Sigmoid colon (tissue), 7 donors: Measurements from ENCODE around the gene DAP3. TPM values are rescaled to one million over a fixed set of nuclear protein-coding genes. Genes with fewer than 3 reads are reported as not detected.
"Not testable (repeated sequence)": the region's sequence is repeated elsewhere in the genome, so short reads cannot be mapped to it uniquely, and the experiment has no call there.

Source experiments
- DNase-seq: peaks from one replicate; pipeline ENCODE4 v3.0.0-alpha.2; 2019
- H3K27ac ChIP-seq, 4 donors: fragments of 200-600 bp; sonication (generic); one replicate each; pipeline ENCODE4 v1.5.1; 2016 to 2019; ENCODE audit warnings: mild to moderate bottlenecking in 1 of 4
- H3K27me3 ChIP-seq, 3 donors: fragments of 200-600 bp; sonication (generic); one replicate each; pipeline ENCODE4 v1.5.1; 2019; ENCODE audit warnings: mild to moderate bottlenecking in 1 of 3
- H3K36me3 ChIP-seq, 4 donors: fragments of 200-600 bp; sonication (generic); one replicate each; pipeline ENCODE4 v1.5.1; 2016 to 2019
- H3K4me1 ChIP-seq, 4 donors: fragments of 200-600 bp; sonication (generic); one replicate each; pipeline ENCODE4 v1.5.1; 2017 to 2019
- H3K4me3 ChIP-seq, 4 donors: fragments of 200-600 bp; sonication (generic); one replicate each; pipeline ENCODE4 v1.5.1; 2017 to 2019; ENCODE audit warnings: mild to moderate bottlenecking in 2 of 4, moderate library complexity in 1 of 4
- H3K9me3 ChIP-seq, 4 donors: fragments of 200-600 bp in 3 of 4; sonication (generic) in 3 of 4; one replicate each; pipeline versions ENCODE4 v1.5.1 to v1.6.1; 2013 to 2019
- CTCF ChIP-seq, 4 experiments: fragments of 450-650 bp in 3 of 4; fragments of 200-600 bp in 1 of 4; IDR thresholded peaks; one replicate each; pipeline ENCODE4 v1.5.1; 2016 to 2019; ENCODE audit warnings: antibody characterized with exemption in 4 of 4, mild to moderate bottlenecking in 3 of 4, moderate library complexity in 2 of 4
- EP300 ChIP-seq, 4 donors: sonication (generic); formaldehyde crosslinking; IDR thresholded peaks; one replicate each; pipeline ENCODE4 v1.6.1; 2017; ENCODE audit warnings: antibody characterized with exemption in 4 of 4
- POLR2A ChIP-seq, 2 donors: fragments of 450-650 bp; IDR thresholded peaks; one replicate each; pipeline ENCODE4 v1.6.1; 2016; ENCODE audit warnings: antibody characterized with exemption in 2 of 2, mild to moderate bottlenecking in 2 of 2, moderate library complexity in 2 of 2
- POLR2AphosphoS5 ChIP-seq, 4 donors: sonication (generic); formaldehyde crosslinking; IDR thresholded peaks; one replicate each; pipeline ENCODE4 v1.6.1; 2017; ENCODE audit warnings: antibody characterized with exemption in 4 of 4
- WGBS, 2 donors: extraction: QIAGEN DNeasy Blood & Tissue Kit; methylation state at CpG; one replicate each; pipeline ENCODE4 v1.1.7; 2013; 5-methylcytosine and 5-hydroxymethylcytosine counted together
- intact Hi-C: fragments of 100-400 bp; cut with DNase I; formaldehyde crosslinking; loops from one replicate; pipeline ENCODE4 v1.15.1; 2023
- polyA plus RNA-seq, 3 donors: library from polyadenylated mRNA; stranded (reverse); fragments of 200-250 nt; gene quantifications; one replicate each; pipeline ENCODE4 v1.2.3, GENCODE V29; 2013
- total RNA-seq, 4 donors: library from RNA; depleted of rRNA; stranded (reverse); fragments of >200 nt; gene quantifications; one replicate each; pipeline ENCODE4 v1.1.0, GENCODE V29; 2016
- donor health status: healthy with polysubstance abuse.
- donor health status: Bipolar disorder and iron deficiency.
- donor health status: healthy.

Gene DAP3
- total and polyA plus RNA-seq, 7 donors, result 60.3 to 180 (median 96.7) TPM

- H3K27ac ChIP-seq, result no peak overlapping the region
- no peaks in the 10 kb centered on the region for H3K27me3 ChIP-seq
- DNase-seq, result no peak
- H3K4me1 ChIP-seq, result peaks cover 0 to 7% (median 0%) of the 10 kb centered on the region in 4 donors
- no peak overlapping the region for H3K4me3 ChIP-seq
- TF ChIP-seq POLR2A (IDR thresholded peaks at IDR 0.05), result no peak
- no peak for TF ChIP-seq POLR2AphosphoS5 (IDR thresholded peaks at IDR 0.05)
- TF ChIP-seq EP300 (IDR thresholded peaks at IDR 0.05), result no peak
- no peak for TF ChIP-seq CTCF (IDR thresholded peaks at IDR 0.05)
- intact Hi-C loops, result no loop called here
- H3K9me3 ChIP-seq, result no peaks in the 10 kb centered on the region
- WGBS, 2 donors, result 72 to 77% methylated on average over 2 of the region's 2 CpGs
- H3K36me3 ChIP-seq, result peaks cover 0 to 13% (median 3%) of the 10 kb centered on the region in 4 donors
Observed at GRCh38 chr1:155713075-155713474, 24.2 kb downstream of the DAP3 start.

- intact Hi-C loops, result not testable (repeated sequence)
- 98% methylated on average over 3 of the region's 3 CpGs for WGBS, 2 donors
Observed at GRCh38 chr1:155715056-155715455, 26.2 kb downstream of the DAP3 start.

GRCh38 chr1:155715777-155716176 lies 26.9 kb downstream of the DAP3 start:
- no peak for TF ChIP-seq EP300 (IDR thresholded peaks at IDR 0.05)
- TF ChIP-seq POLR2A (IDR thresholded peaks at IDR 0.05), result no peak
- TF ChIP-seq POLR2AphosphoS5 (IDR thresholded peaks at IDR 0.05), result no peak
- TF ChIP-seq CTCF (IDR thresholded peaks at IDR 0.05), result no peak
- 98% methylated on average over 5 of the region's 5 CpGs for WGBS, 2 donors
- DNase-seq, result no peak
- Histone ChIP-seq H3K36me3 (peaks cover 0 to 21% (median 1%) of the 10 kb centered on the region in 4 donors), H3K27me3 (no peaks in the 10 kb centered on the region), H3K4me1 (peaks cover 0 to 7% (median 0%) of the 10 kb centered on the region in 4 donors), H3K27ac (no peak overlapping the region), H3K9me3 (no peaks in the 10 kb centered on the region), H3K4me3 (no peak overlapping the region)
- intact Hi-C loops, result no loop called here

More at GRCh38 chr1:155715056-155715455, 26.2 kb downstream of the DAP3 start:
- not testable (repeated sequence) for DNase-seq, H3K27ac ChIP-seq, H3K4me3 ChIP-seq, H3K9me3 ChIP-seq, H3K4me1 ChIP-seq, H3K27me3 ChIP-seq
- H3K36me3 ChIP-seq, result peaks cover 0 to 26% (median 3%) of the 10 kb centered on the region in 4 donors

GRCh38 chr1:155717041-155717440 lies 28.1 kb downstream of the DAP3 start:
- Histone ChIP-seq H3K4me3 (no peak overlapping the region), H3K27me3 (no peaks in the 10 kb centered on the region), H3K36me3 (peaks cover 0 to 26% (median 1%) of the 10 kb centered on the region in 4 donors), H3K4me1 (peaks cover 0 to 7% (median 0%) of the 10 kb centered on the region in 4 donors), H3K27ac (no peak overlapping the region), H3K9me3 (no peaks in the 10 kb centered on the region)
- intact Hi-C loops, result no loop called here
- WGBS, 2 donors, result 84 to 89% methylated on average over 7 of the region's 7 CpGs
- TF ChIP-seq EP300 (IDR thresholded peaks at IDR 0.05) (no peak), POLR2A (IDR thresholded peaks at IDR 0.05) (no peak), CTCF (IDR thresholded peaks at IDR 0.05) (no peak), POLR2AphosphoS5 (IDR thresholded peaks at IDR 0.05) (no peak)
- no peak for DNase-seq

- H3K27me3 ChIP-seq, H3K4me3 ChIP-seq, intact Hi-C loops, DNase-seq, H3K4me1 ChIP-seq, H3K9me3 ChIP-seq, H3K27ac ChIP-seq: not testable (repeated sequence)
- peaks cover 0 to 39% (median 1%) of the 10 kb centered on the region in 4 donors for H3K36me3 ChIP-seq
- 92 to 94% methylated on average over 6 of the region's 6 CpGs for WGBS, 2 donors
Observed at GRCh38 chr1:155718524-155719115, 29.7 kb downstream of the DAP3 start.

- intact Hi-C loops, result no loop called here
- DNase-seq, result no peak
- Histone ChIP-seq H3K36me3 (peaks cover 0 to 40% (median 1%) of the 10 kb centered on the region in 4 donors), H3K9me3 (no peaks in the 10 kb centered on the region), H3K4me1 (no peaks in the 10 kb centered on the region), H3K27ac (no peak overlapping the region), H3K27me3 (no peaks in the 10 kb centered on the region), H3K4me3 (no peak overlapping the region)
- WGBS, 2 donors, result 97 to 98% methylated on average over 4 of the region's 4 CpGs
- no peak for TF ChIP-seq POLR2A (IDR thresholded peaks at IDR 0.05)
Observed at GRCh38 chr1:155719703-155720102, 30.8 kb downstream of the DAP3 start.
